Myocyte (in vitro differentiated cells): ENCODE measurements around the gene MICU1. TPM values are rescaled to one million over a fixed set of nuclear protein-coding genes. Genes with fewer than 3 reads are reported as not detected.
"Not testable (repeated sequence)": the region's sequence is repeated elsewhere in the genome, so short reads cannot be mapped to it uniquely, and the experiment has no call there.

Source experiments
- DNase-seq: peaks from one replicate; pipeline ENCODE4 v3.0.0-alpha.2; 2012; ENCODE audit warnings: low read depth
- total RNA-seq: library from RNA; depleted of rRNA; stranded (reverse); fragments of >200 nt; gene quantifications from 2 replicates; pipeline ENCODE4 v1.2.3, GENCODE V29; 2014

MICU1 gene
- total RNA-seq, 1 donor from 2014 or later = 192 TPM

GRCh38 chr10:72506474-72506873 lies 119.4 kb downstream of the MICU1 start:
- DNase-seq = no peak

- DNase-seq = no peak
These were observed 120.4 kb downstream of the MICU1 start for GRCh38 chr10:72505435-72505834.

GRCh38 chr10:72503694-72504438 lies 122.0 kb downstream of the MICU1 start:
- DNase-seq = no peak

- peak; percentile 28 for DNase-seq
These were observed 122.6 kb downstream of the MICU1 start for GRCh38 chr10:72503241-72503640.

- no peak for DNase-seq
These were observed 123.3 kb downstream of the MICU1 start for GRCh38 chr10:72502581-72502980.

GRCh38 chr10:72499701-72500100 lies 126.2 kb downstream of the MICU1 start:
- no peak for DNase-seq

- no peak for DNase-seq
These were observed 134.9 kb downstream of the MICU1 start for GRCh38 chr10:72490951-72491350.

GRCh38 chr10:72487521-72487920 lies 138.4 kb downstream of the MICU1 start:
- DNase-seq = no peak

GRCh38 chr10:72487116-72487515 lies 138.8 kb downstream of the MICU1 start:
- no peak for DNase-seq

GRCh38 chr10:72485701-72486100 lies 140.2 kb downstream of the MICU1 start:
- DNase-seq = no peak

GRCh38 chr10:72484521-72484920 lies 141.4 kb downstream of the MICU1 start:
- no peak for DNase-seq

GRCh38 chr10:72483471-72483870 lies 142.4 kb downstream of the MICU1 start:
- peak; percentile 26 for DNase-seq

GRCh38 chr10:72480861-72481260 lies 145.0 kb downstream of the MICU1 start:
- DNase-seq = no peak

- no peak for DNase-seq
These were observed 148.4 kb downstream of the MICU1 start for GRCh38 chr10:72477463-72477862.

GRCh38 chr10:72472306-72472705 lies 153.6 kb downstream of the MICU1 start:
- no peak for DNase-seq

GRCh38 chr10:72470666-72471065 lies 155.2 kb downstream of the MICU1 start:
- no peak for DNase-seq

GRCh38 chr10:72467064-72467463 lies 158.8 kb downstream of the MICU1 start:
- not testable (repeated sequence) for DNase-seq

GRCh38 chr10:72466018-72466417 lies 159.9 kb downstream of the MICU1 start:
- DNase-seq = no peak

- DNase-seq = no peak
These were observed 161.4 kb downstream of the MICU1 start for GRCh38 chr10:72464438-72464837.

GRCh38 chr10:72462261-72462660 lies 163.6 kb downstream of the MICU1 start:
- no peak for DNase-seq

- DNase-seq = peak; percentile 5
These were observed 164.8 kb downstream of the MICU1 start for GRCh38 chr10:72461085-72461484.

- DNase-seq = no peak
These were observed 165.5 kb downstream of the MICU1 start for GRCh38 chr10:72460284-72460876.

GRCh38 chr10:72459301-72459700 lies 166.6 kb downstream of the MICU1 start:
- no peak for DNase-seq
